Activated naive CD4-positive, alpha-beta T cell treated with anti-CD3 and anti-CD28 coated beads, Interleukin-2, amount 10 ng/mL, durations not matched to agents 7 days and 5 days (primary cell): ENCODE measurements around the gene ZNF467.

Source experiments
- CTCF ChIA-PET: fragments of 350-600 bp; sonication (Branson Sonifier 250); formaldehyde crosslinking; loops from one replicate; lab custom pipeline; 2021; ENCODE audit warnings: antibody characterized with exemption; lab: Charles Lee
- DNase-seq: peaks from one replicate; pipeline ENCODE4 v3.0.0-alpha.2; 2020
- H3K27ac Mint-ChIP-seq: one replicate; pipeline ENCODE4 v1.8.0; 2021; ENCODE audit warnings: mild to moderate bottlenecking, moderate library complexity, mixed read lengths
- H3K27me3 Mint-ChIP-seq: one replicate; pipeline ENCODE4 v1.8.0; 2021; ENCODE audit warnings: mild to moderate bottlenecking, mixed read lengths
- H3K36me3 Mint-ChIP-seq: one replicate; pipeline ENCODE4 v1.8.0; 2021; ENCODE audit warnings: mixed read lengths
- H3K4me1 Mint-ChIP-seq: one replicate; pipeline ENCODE4 v1.8.0; 2021; ENCODE audit warnings: mixed read lengths
- H3K4me3 Mint-ChIP-seq: one replicate; pipeline ENCODE4 v1.8.0; 2021; ENCODE audit warnings: mild to moderate bottlenecking, moderate library complexity, mixed read lengths
- H3K9me3 Mint-ChIP-seq: one replicate; pipeline ENCODE4 v1.8.0; 2021; ENCODE audit warnings: mixed read lengths

ZNF467 gene

GRCh38 chr7:149751043-149751775, 22.2 kb downstream of the ZNF467 start:
- Mint-ChIP-seq H3K27ac (no peak overlapping the region), H3K4me3 (no peak overlapping the region), H3K36me3 (no peaks in the 10 kb centered on the region), H3K4me1 (no peaks in the 10 kb centered on the region), H3K27me3 (peaks cover 3% of the 10 kb centered on the region), H3K9me3 (peaks cover 2% of the 10 kb centered on the region)
- CTCF ChIA-PET: interaction anchor here (0.6 to 2.0 kb wide), 3 partner anchors 9 to 854 kb away, joined by 3 to 12 read pairs (median 6); no protein-coding TSS in a partner anchor
- no peak for DNase-seq

GRCh38 chr7:149750122-149750845, 23.1 kb downstream of the ZNF467 start:
- no peak for DNase-seq
- H3K36me3 Mint-ChIP-seq: no peaks in the 10 kb centered on the region
- no peak overlapping the region for H3K4me3 Mint-ChIP-seq
- H3K9me3 Mint-ChIP-seq: peaks cover 2% of the 10 kb centered on the region
- H3K4me1 Mint-ChIP-seq: no peaks in the 10 kb centered on the region
- H3K27me3 Mint-ChIP-seq: peaks cover 12% of the 10 kb centered on the region
- no peak overlapping the region for H3K27ac Mint-ChIP-seq
- CTCF ChIA-PET: interaction anchor here (0.6 to 2.0 kb wide), 3 partner anchors 8 to 855 kb away, joined by 3 to 7 read pairs (median 6); no protein-coding TSS in a partner anchor

- Mint-ChIP-seq H3K4me1 (no peaks in the 10 kb centered on the region), H3K4me3 (no peak overlapping the region), H3K36me3 (no peaks in the 10 kb centered on the region), H3K27ac (no peak overlapping the region), H3K27me3 (peaks cover 28% of the 10 kb centered on the region), H3K9me3 (peaks cover 2% of the 10 kb centered on the region)
- CTCF ChIA-PET: interaction anchor here (0.5 to 1.3 kb wide), 3 partner anchors 58 to 684 kb away, joined by 4 to 9 read pairs (median 4); no protein-coding TSS in a partner anchor
- no peak for DNase-seq
Observed at GRCh38 chr7:149748076-149748874, 25.1 kb downstream of the ZNF467 start.

- Mint-ChIP-seq H3K27me3 (peaks cover 68% of the 10 kb centered on the region), H3K27ac (no peak overlapping the region), H3K4me3 (no peak overlapping the region), H3K4me1 (peaks cover 10% of the 10 kb centered on the region), H3K36me3 (no peaks in the 10 kb centered on the region), H3K9me3 (no peaks in the 10 kb centered on the region)
- CTCF ChIA-PET: interaction anchor here (1.9 to 7.1 kb wide), 2 partner anchors 80 to 481 kb away, joined by 6 to 111 read pairs; partner anchors contain the start of gene ZNF783
- DNase-seq: no peak
Observed at GRCh38 chr7:149743476-149744255, 29.7 kb downstream of the ZNF467 start.

- Mint-ChIP-seq H3K36me3 (no peaks in the 10 kb centered on the region), H3K27ac (no peak overlapping the region), H3K9me3 (no peaks in the 10 kb centered on the region), H3K4me3 (peak overlapping the region; percentile 30), H3K4me1 (peaks cover 10% of the 10 kb centered on the region), H3K27me3 (peaks cover 82% of the 10 kb centered on the region)
- CTCF ChIA-PET: interaction anchor here (0.6 to 7.1 kb wide), 25 partner anchors 8 to 480 kb away, joined by 3 to 111 read pairs (median 5); partner anchors contain the start of gene ZNF783
- peak; percentile 69 for DNase-seq
Observed at GRCh38 chr7:149742075-149742701, 31.2 kb downstream of the ZNF467 start.

GRCh38 chr7:149741629-149742028, 31.8 kb downstream of the ZNF467 start:
- Mint-ChIP-seq H3K4me3 (no peak overlapping the region), H3K36me3 (no peaks in the 10 kb centered on the region), H3K27ac (no peak overlapping the region), H3K27me3 (peaks cover 87% of the 10 kb centered on the region), H3K4me1 (peaks cover 11% of the 10 kb centered on the region), H3K9me3 (no peaks in the 10 kb centered on the region)
- CTCF ChIA-PET: interaction anchor here (0.7 to 7.1 kb wide), 20 partner anchors 9 to 479 kb away, joined by 3 to 111 read pairs (median 6); partner anchors contain the start of gene ZNF783
- DNase-seq: no peak

- Mint-ChIP-seq H3K36me3 (peaks cover 2% of the 10 kb centered on the region), H3K9me3 (no peaks in the 10 kb centered on the region), H3K27ac (no peak overlapping the region), H3K27me3 (peaks cover 64% of the 10 kb centered on the region), H3K4me3 (no peak overlapping the region), H3K4me1 (peaks cover 10% of the 10 kb centered on the region)
- CTCF ChIA-PET: interaction anchor here (0.9 kb wide), 1 partner anchor 34 kb away, joined by 3 read pairs; no protein-coding TSS in a partner anchor
- DNase-seq: no peak
Observed at GRCh38 chr7:149736478-149737360, 36.7 kb downstream of the ZNF467 start.

- Mint-ChIP-seq H3K4me1 (peaks cover 9% of the 10 kb centered on the region), H3K36me3 (peaks cover 3% of the 10 kb centered on the region), H3K27me3 (peaks cover 56% of the 10 kb centered on the region), H3K9me3 (no peaks in the 10 kb centered on the region), H3K4me3 (no peak overlapping the region), H3K27ac (no peak overlapping the region)
- CTCF ChIA-PET: interaction anchor here (0.9 kb wide), 1 partner anchor 35 kb away, joined by 3 read pairs; no protein-coding TSS in a partner anchor
- no peak for DNase-seq
Observed at GRCh38 chr7:149735779-149736477, 37.5 kb downstream of the ZNF467 start.

GRCh38 chr7:149735181-149735602, 38.2 kb downstream of the ZNF467 start:
- no peak overlapping the region for H3K27ac Mint-ChIP-seq
- no peak for DNase-seq
- H3K4me3 Mint-ChIP-seq: no peak overlapping the region
- CTCF ChIA-PET: no interaction called here
- H3K27me3 Mint-ChIP-seq: peaks cover 49% of the 10 kb centered on the region
- H3K4me1 Mint-ChIP-seq: peaks cover 9% of the 10 kb centered on the region
- H3K36me3 Mint-ChIP-seq: peaks cover 3% of the 10 kb centered on the region
- H3K9me3 Mint-ChIP-seq: no peaks in the 10 kb centered on the region

GRCh38 chr7:149734791-149735075, 38.7 kb downstream of the ZNF467 start:
- H3K9me3 Mint-ChIP-seq: no peaks in the 10 kb centered on the region
- DNase-seq: no peak

GRCh38 chr7:149733924-149734790, 39.2 kb downstream of the ZNF467 start:
- peaks cover 9% of the 10 kb centered on the region for H3K4me1 Mint-ChIP-seq
- H3K27ac Mint-ChIP-seq: no peak overlapping the region
- no peak overlapping the region for H3K4me3 Mint-ChIP-seq
- H3K27me3 Mint-ChIP-seq: peaks cover 40% of the 10 kb centered on the region
- no peak for DNase-seq
- no peaks in the 10 kb centered on the region for H3K9me3 Mint-ChIP-seq
- H3K36me3 Mint-ChIP-seq: peaks cover 3% of the 10 kb centered on the region
- CTCF ChIA-PET: interaction anchor here (2.1 kb wide), 1 partner anchor 8 kb away, joined by 7 read pairs; no protein-coding TSS in a partner anchor

More at GRCh38 chr7:149734791-149735075, 38.7 kb downstream of the ZNF467 start:
- peaks cover 45% of the 10 kb centered on the region for H3K27me3 Mint-ChIP-seq
- no peak overlapping the region for H3K4me3 Mint-ChIP-seq
- H3K36me3 Mint-ChIP-seq: peaks cover 3% of the 10 kb centered on the region
- CTCF ChIA-PET: no interaction called here
- H3K4me1 Mint-ChIP-seq: peaks cover 9% of the 10 kb centered on the region
- H3K27ac Mint-ChIP-seq: no peak overlapping the region
